ENCODE measurements around the gene NR1H2. TPM values are rescaled to one million over a fixed set of nuclear protein-coding genes. Genes with fewer than 3 reads are reported as not detected.

The NR1H2 gene
- total and polyA plus RNA-seq, 2 experiments from 2014 or later = 41.4 to 55.9 TPM

- Histone ChIP-seq H3K79me2 (peaks cover 25% of the 10 kb centered on the region), H3K4me1 (ENCODE audit: insufficient read depth) (no peaks in the 10 kb centered on the region), H3K9me3 (ENCODE audit: low read depth) (no peaks in the 10 kb centered on the region), H3K4me3 (no peak overlapping the region), H3K27me3 (no peaks in the 10 kb centered on the region), H4K20me1 (ENCODE audit: insufficient read depth, poor library complexity, severe bottlenecking) (no peaks in the 10 kb centered on the region), H3K36me3 (replicated peaks; ENCODE audit: insufficient read depth, low read depth) (no peaks in the 10 kb centered on the region), H3K9me2 (replicated peaks; ENCODE audit: insufficient read depth) (no peaks in the 10 kb centered on the region), H2AFZ (no peak overlapping the region), H3K27ac (no peak overlapping the region), H3K4me2 (no peak overlapping the region)
- TF ChIP-seq EZH2phosphoT487 (IDR thresholded peaks at IDR 0.05; ENCODE audit: low read depth, severe bottlenecking, unreplicated experiment) (no peak), EZH2 (IDR thresholded peaks at IDR 0.05; ENCODE audit: borderline replicate concordance) (no peak), CTCF (IDR thresholded peaks at IDR 0.05; ENCODE audit: poor library complexity) (no peak)
- 95% methylated on average over 5 of the region's 5 CpGs for whole genome bisulfite sequencing (ENCODE audit: low lambda C conversion rate, missing lambda C conversion rate)
- no peak for DNase-seq (ENCODE audit: low spot score)
Measured at GRCh38 chr19:50392759-50393158, 16.5 kb downstream of the NR1H2 start.

GRCh38 chr19:50393589-50393988 is 17.3 kb downstream of the NR1H2 start:
- DNase-seq (ENCODE audit: low spot score) = no peak
- no peak overlapping the region for H3K4me2 ChIP-seq
- no peaks in the 10 kb centered on the region for H3K9me3 ChIP-seq (ENCODE audit: low read depth)
- H3K4me1 ChIP-seq (ENCODE audit: insufficient read depth) = no peaks in the 10 kb centered on the region
- H3K27me3 ChIP-seq = no peaks in the 10 kb centered on the region
- H3K4me3 ChIP-seq = no peak overlapping the region
- H4K20me1 ChIP-seq (ENCODE audit: insufficient read depth, poor library complexity, severe bottlenecking) = no peaks in the 10 kb centered on the region
- H3K79me2 ChIP-seq = peaks cover 17% of the 10 kb centered on the region
- H2AFZ ChIP-seq = no peak overlapping the region
- no peak for TF ChIP-seq EZH2phosphoT487 (IDR thresholded peaks at IDR 0.05; ENCODE audit: low read depth, severe bottlenecking, unreplicated experiment)
- TF ChIP-seq EZH2 (IDR thresholded peaks at IDR 0.05; ENCODE audit: borderline replicate concordance) = no peak
- TF ChIP-seq CTCF (IDR thresholded peaks at IDR 0.05; ENCODE audit: poor library complexity) = no peak
- no peak overlapping the region for H3K27ac ChIP-seq
- 91% methylated on average over 4 of the region's 4 CpGs for WGBS (ENCODE audit: low lambda C conversion rate, missing lambda C conversion rate)
- H3K36me3 ChIP-seq (replicated peaks; ENCODE audit: insufficient read depth, low read depth) = no peaks in the 10 kb centered on the region
- no peaks in the 10 kb centered on the region for H3K9me2 ChIP-seq (replicated peaks; ENCODE audit: insufficient read depth)

- Histone ChIP-seq H3K79me2 (peaks cover 17% of the 10 kb centered on the region), H3K9me3 (ENCODE audit: low read depth) (no peaks in the 10 kb centered on the region), H3K9me2 (replicated peaks; ENCODE audit: insufficient read depth) (no peaks in the 10 kb centered on the region), H2AFZ (no peak overlapping the region), H3K27ac (no peak overlapping the region), H4K20me1 (ENCODE audit: insufficient read depth, poor library complexity, severe bottlenecking) (no peaks in the 10 kb centered on the region), H3K4me1 (ENCODE audit: insufficient read depth) (no peaks in the 10 kb centered on the region), H3K4me3 (no peak overlapping the region), H3K4me2 (no peak overlapping the region), H3K36me3 (replicated peaks; ENCODE audit: insufficient read depth, low read depth) (no peaks in the 10 kb centered on the region), H3K27me3 (no peaks in the 10 kb centered on the region)
- DNase-seq (ENCODE audit: low spot score) = no peak
- WGBS (ENCODE audit: low lambda C conversion rate, missing lambda C conversion rate) = 98% methylated on average over 9 of the region's 9 CpGs
- TF ChIP-seq CTCF (IDR thresholded peaks at IDR 0.05; ENCODE audit: poor library complexity) (no peak), EZH2 (IDR thresholded peaks at IDR 0.05; ENCODE audit: borderline replicate concordance) (no peak), EZH2phosphoT487 (IDR thresholded peaks at IDR 0.05; ENCODE audit: low read depth, severe bottlenecking, unreplicated experiment) (no peak)
Measured at GRCh38 chr19:50394017-50394416, 17.8 kb downstream of the NR1H2 start.
